Measurements from ENCODE around the gene GUCY1A1. TPM values are rescaled to one million over a fixed set of nuclear protein-coding genes. Genes with fewer than 3 reads are reported as not detected.

GUCY1A1 gene
- total RNA-seq, 2 experiments from 2014 or later: not detected

GRCh38 chr4:155724731-155725130, 58.1 kb downstream of the GUCY1A1 start:
- Histone ChIP-seq H4K20me1 (ENCODE audit: insufficient read depth, low read length) (no peaks in the 10 kb centered on the region), H3K4me3 (ENCODE audit: low read depth, low read length, poor library complexity, severe bottlenecking) (no peak overlapping the region), H3K27ac (ENCODE audit: low read depth, low read length, poor library complexity, severe bottlenecking) (no peak overlapping the region), H3K36me3 (ENCODE audit: insufficient read depth, low read length) (no peaks in the 10 kb centered on the region), H3K4me2 (ENCODE audit: low read length) (no peak overlapping the region), H3K9me3 (ENCODE audit: low read length) (no peaks in the 10 kb centered on the region), H3K79me2 (ENCODE audit: insufficient read depth, low read depth, low read length) (no peaks in the 10 kb centered on the region), H3K9me2 (ENCODE audit: insufficient read depth, low read length) (no peaks in the 10 kb centered on the region), H2AFZ (ENCODE audit: low read length) (no peak overlapping the region), H3K4me1 (ENCODE audit: insufficient read depth, low read length, poor library complexity, severe bottlenecking) (no peaks in the 10 kb centered on the region)
- DNase-seq (ENCODE audit: low spot score): no peak
- intact Hi-C loops (cut with micrococcal nuclease; ENCODE audit: unreplicated experiment): no loop called here
- ChIA-PET POLR2A (no interaction called here), CTCF (ENCODE audit: unreplicated experiment) (no interaction called here)
- no peak for TF ChIP-seq EZH2phosphoT487 (IDR thresholded peaks at IDR 0.05; ENCODE audit: borderline replicate concordance, low read depth, low read length)
- no peak for TF ChIP-seq CTCF (conservative IDR thresholded peaks at IDR 0.05; ENCODE audit: low read length)
- no TSS peak for BruUV-seq (replicated peaks)

GRCh38 chr4:155734065-155734464, 67.4 kb downstream of the GUCY1A1 start:
- no peaks in the 10 kb centered on the region for H3K9me2 ChIP-seq (ENCODE audit: insufficient read depth, low read length)
- no peaks in the 10 kb centered on the region for H3K4me1 ChIP-seq (ENCODE audit: insufficient read depth, low read length, poor library complexity, severe bottlenecking)
- TF ChIP-seq CTCF (conservative IDR thresholded peaks at IDR 0.05; ENCODE audit: low read length): no peak
- no peak for TF ChIP-seq EZH2phosphoT487 (IDR thresholded peaks at IDR 0.05; ENCODE audit: borderline replicate concordance, low read depth, low read length)
- POLR2A ChIA-PET: no interaction called here
- BruUV-seq (replicated peaks): no TSS peak
- no peaks in the 10 kb centered on the region for H3K36me3 ChIP-seq (ENCODE audit: insufficient read depth, low read length)
- H3K4me3 ChIP-seq (ENCODE audit: low read depth, low read length, poor library complexity, severe bottlenecking): no peak overlapping the region
- intact Hi-C loops (cut with micrococcal nuclease; ENCODE audit: unreplicated experiment): no loop called here
- no peak overlapping the region for H3K4me2 ChIP-seq (ENCODE audit: low read length)
- no peaks in the 10 kb centered on the region for H3K9me3 ChIP-seq (ENCODE audit: low read length)
- no peak overlapping the region for H3K27ac ChIP-seq (ENCODE audit: low read depth, low read length, poor library complexity, severe bottlenecking)
- H3K79me2 ChIP-seq (ENCODE audit: insufficient read depth, low read depth, low read length): no peaks in the 10 kb centered on the region
- no peak overlapping the region for H2AFZ ChIP-seq (ENCODE audit: low read length)
- no peak for DNase-seq (ENCODE audit: low spot score)
- no peaks in the 10 kb centered on the region for H4K20me1 ChIP-seq (ENCODE audit: insufficient read depth, low read length)
- CTCF ChIA-PET (ENCODE audit: unreplicated experiment): no interaction called here

- no peaks in the 10 kb centered on the region for H3K36me3 ChIP-seq (ENCODE audit: insufficient read depth, low read length)
- H3K4me2 ChIP-seq (ENCODE audit: low read length): no peak overlapping the region
- DNase-seq (ENCODE audit: low spot score): no peak
- no TSS peak for BruUV-seq (replicated peaks)
- intact Hi-C loops (cut with micrococcal nuclease; ENCODE audit: unreplicated experiment): no loop called here
- ChIA-PET POLR2A (no interaction called here), CTCF (ENCODE audit: unreplicated experiment) (no interaction called here)
- H3K79me2 ChIP-seq (ENCODE audit: insufficient read depth, low read depth, low read length): no peaks in the 10 kb centered on the region
- TF ChIP-seq CTCF (conservative IDR thresholded peaks at IDR 0.05; ENCODE audit: low read length) (no peak), EZH2phosphoT487 (IDR thresholded peaks at IDR 0.05; ENCODE audit: borderline replicate concordance, low read depth, low read length) (no peak)
- no peak overlapping the region for H3K27ac ChIP-seq (ENCODE audit: low read depth, low read length, poor library complexity, severe bottlenecking)
- no peak overlapping the region for H3K4me3 ChIP-seq (ENCODE audit: low read depth, low read length, poor library complexity, severe bottlenecking)
- H3K9me3 ChIP-seq (ENCODE audit: low read length): no peaks in the 10 kb centered on the region
- H3K9me2 ChIP-seq (ENCODE audit: insufficient read depth, low read length): no peaks in the 10 kb centered on the region
- H2AFZ ChIP-seq (ENCODE audit: low read length): no peak overlapping the region
- H4K20me1 ChIP-seq (ENCODE audit: insufficient read depth, low read length): no peaks in the 10 kb centered on the region
- no peaks in the 10 kb centered on the region for H3K4me1 ChIP-seq (ENCODE audit: insufficient read depth, low read length, poor library complexity, severe bottlenecking)
Measured at GRCh38 chr4:155734951-155735350, 68.3 kb downstream of the GUCY1A1 start.
